ENCODE measurements around the gene ACBD6.

The ACBD6 gene

DNA sequence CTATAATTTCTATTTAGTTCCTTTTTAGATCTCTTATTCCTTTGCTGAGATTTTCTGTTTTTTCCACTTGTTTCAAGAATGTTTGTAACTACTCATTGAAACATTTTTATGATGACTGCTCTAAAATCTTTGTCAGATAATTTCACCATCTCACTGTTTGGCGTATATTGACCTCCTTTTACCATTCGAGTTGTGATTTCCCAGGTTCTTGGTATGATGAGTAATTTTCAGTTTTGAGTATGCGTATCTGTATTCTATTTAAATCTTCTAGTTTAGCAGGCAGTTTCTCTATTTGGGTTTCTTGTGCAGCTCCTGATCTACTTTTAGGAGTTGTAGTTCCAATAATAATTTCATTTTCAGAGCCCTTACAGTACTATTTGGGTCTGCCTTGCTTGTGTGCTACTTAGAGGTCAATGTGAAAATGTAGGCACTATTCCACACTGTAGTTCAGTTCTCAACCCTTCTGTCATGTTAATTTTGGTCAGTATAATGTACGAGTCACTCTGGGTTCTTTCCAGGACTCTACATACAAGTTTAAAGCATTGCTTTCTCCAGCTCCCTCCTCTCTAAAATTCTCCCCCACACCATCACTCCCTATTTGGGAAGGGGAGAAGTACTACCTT, 115.5 kb downstream of the ACBD6 start:
- no peak overlapping the region for H3K27ac ChIP-seq
- TF ChIP-seq, protein P1, sequence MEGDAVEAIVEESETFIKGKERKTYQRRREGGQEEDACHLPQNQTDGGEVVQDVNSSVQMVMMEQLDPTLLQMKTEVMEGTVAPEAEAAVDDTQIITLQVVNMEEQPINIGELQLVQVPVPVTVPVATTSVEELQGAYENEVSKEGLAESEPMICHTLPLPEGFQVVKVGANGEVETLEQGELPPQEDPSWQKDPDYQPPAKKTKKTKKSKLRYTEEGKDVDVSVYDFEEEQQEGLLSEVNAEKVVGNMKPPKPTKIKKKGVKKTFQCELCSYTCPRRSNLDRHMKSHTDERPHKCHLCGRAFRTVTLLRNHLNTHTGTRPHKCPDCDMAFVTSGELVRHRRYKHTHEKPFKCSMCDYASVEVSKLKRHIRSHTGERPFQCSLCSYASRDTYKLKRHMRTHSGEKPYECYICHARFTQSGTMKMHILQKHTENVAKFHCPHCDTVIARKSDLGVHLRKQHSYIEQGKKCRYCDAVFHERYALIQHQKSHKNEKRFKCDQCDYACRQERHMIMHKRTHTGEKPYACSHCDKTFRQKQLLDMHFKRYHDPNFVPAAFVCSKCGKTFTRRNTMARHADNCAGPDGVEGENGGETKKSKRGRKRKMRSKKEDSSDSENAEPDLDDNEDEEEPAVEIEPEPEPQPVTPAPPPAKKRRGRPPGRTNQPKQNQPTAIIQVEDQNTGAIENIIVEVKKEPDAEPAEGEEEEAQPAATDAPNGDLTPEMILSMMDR (IDR thresholded peaks at IDR 0.05; ENCODE audit: low read depth, low read length, missing control alignments) = no peak
- no peaks in the 10 kb centered on the region for H3K27me3 ChIP-seq (replicated peaks)
- in situ Hi-C loops (cut with HindIII; ENCODE audit: low pct_ligation_motif_present, low sequenced_read_pairs) = no loop called here
- H3K36me3 ChIP-seq (replicated peaks) = no peaks in the 10 kb centered on the region
- DNase-seq = no peak
- H3K4me3 ChIP-seq (ENCODE audit: low read depth, low read length) = no peak overlapping the region

DNA sequence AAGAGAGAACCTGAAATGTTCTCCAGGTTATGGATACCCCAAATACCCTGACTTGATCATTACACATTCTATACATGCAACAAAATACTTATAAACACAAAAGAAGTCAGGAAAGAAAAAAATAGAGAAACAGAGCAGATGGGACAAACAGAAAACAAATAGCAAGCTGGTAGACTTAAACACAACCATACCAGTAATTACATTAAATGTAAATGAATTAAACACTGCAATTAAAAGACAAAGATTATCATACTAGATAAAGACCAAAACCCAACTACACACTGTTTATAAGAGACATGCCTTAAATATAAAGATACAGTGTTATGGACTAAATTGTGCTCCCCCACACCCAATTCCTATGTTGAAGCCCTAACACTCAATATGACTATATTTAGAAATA, 117.2 kb downstream of the ACBD6 start:
- no peaks in the 10 kb centered on the region for H3K27me3 ChIP-seq (replicated peaks)
- no peak overlapping the region for H3K27ac ChIP-seq
- DNase-seq = no peak
- TF ChIP-seq, protein P1 (IDR thresholded peaks at IDR 0.05; ENCODE audit: low read depth, low read length, missing control alignments) = no peak
- no peaks in the 10 kb centered on the region for H3K36me3 ChIP-seq (replicated peaks)
- no peak overlapping the region for H3K4me3 ChIP-seq (ENCODE audit: low read depth, low read length)
- in situ Hi-C loops (cut with HindIII; ENCODE audit: low pct_ligation_motif_present, low sequenced_read_pairs) = no loop called here

DNA sequence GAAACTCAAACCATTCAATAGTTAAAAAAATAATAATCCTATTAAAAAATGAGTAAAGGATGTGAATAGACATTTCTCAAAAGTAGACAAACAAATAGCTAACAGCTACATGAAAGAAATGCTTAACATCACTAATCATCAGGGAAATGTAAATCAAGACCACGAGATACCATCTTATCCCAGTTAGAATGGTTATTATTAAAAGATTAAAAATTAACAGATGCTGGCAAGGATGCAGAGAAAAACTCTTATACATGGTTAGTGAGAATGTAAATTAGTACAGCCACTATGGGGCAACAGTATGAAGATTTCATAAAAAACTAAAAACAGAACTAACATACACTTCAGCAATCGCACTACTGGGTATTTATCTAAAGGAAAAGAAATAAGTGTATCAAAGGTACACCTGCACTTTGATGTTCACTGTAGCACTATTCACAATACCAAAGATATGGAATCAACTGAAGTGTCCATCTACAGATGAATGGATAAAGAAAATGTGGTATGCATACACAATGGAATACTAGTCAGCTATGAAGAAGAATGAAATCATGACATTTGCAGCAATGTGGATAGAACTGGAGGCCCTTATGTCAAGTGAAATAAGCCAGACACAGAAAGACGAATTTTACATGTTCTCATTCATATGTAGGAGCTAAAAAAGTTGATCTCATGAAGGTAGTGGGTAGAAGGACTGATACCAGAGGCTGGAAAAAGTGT, 117.9 kb downstream of the ACBD6 start:
- Histone ChIP-seq H3K27ac (no peak overlapping the region), H3K27me3 (replicated peaks) (no peaks in the 10 kb centered on the region), H3K4me3 (ENCODE audit: low read depth, low read length) (no peak overlapping the region), H3K36me3 (replicated peaks) (no peaks in the 10 kb centered on the region)
- in situ Hi-C loops (cut with HindIII; ENCODE audit: low pct_ligation_motif_present, low sequenced_read_pairs) = no loop called here
- no peak for DNase-seq
- TF ChIP-seq, protein P1 (IDR thresholded peaks at IDR 0.05; ENCODE audit: low read depth, low read length, missing control alignments) = no peak

DNA sequence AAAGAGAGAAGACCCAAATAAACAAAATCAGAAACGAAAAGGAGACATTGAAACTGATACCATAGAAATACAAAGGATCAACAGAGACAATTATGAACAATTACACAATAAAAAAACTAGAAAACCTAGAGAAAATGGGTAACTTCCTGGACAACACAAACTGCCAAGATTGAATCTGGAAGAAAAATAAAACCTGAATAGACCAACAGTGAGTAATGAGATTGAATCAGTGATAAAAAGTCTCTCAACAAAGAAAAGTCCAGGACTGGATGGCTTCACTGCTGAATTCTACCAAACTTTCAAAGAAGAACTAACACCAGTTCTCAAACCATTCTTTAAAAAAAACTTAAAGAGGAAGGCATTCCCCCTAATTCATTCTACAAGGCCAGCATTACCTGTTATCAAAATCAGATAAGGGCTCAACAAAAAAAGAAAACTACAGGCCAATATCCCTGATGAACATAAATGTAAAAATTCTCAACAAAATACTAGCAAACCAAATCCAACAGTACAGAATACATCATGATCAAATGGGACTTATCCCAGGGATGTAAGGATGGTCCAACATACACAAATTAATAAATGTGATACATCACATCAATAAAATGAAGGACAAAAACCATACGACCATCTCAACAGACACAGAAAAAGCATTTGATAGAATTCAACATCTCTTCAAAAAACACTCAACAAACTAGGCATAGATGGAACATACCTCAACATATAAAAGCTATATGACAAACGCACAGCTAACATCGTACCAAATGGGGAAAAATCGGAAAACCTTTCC, 119.9 kb downstream of the ACBD6 start:
- no peak overlapping the region for H3K4me3 ChIP-seq (ENCODE audit: low read depth, low read length)
- no peaks in the 10 kb centered on the region for H3K36me3 ChIP-seq (replicated peaks)
- peak overlapping the region; percentile 17 for H3K27ac ChIP-seq
- TF ChIP-seq, protein P1 (IDR thresholded peaks at IDR 0.05; ENCODE audit: low read depth, low read length, missing control alignments) = no peak
- no peaks in the 10 kb centered on the region for H3K27me3 ChIP-seq (replicated peaks)
- DNase-seq = peak; percentile 15
- in situ Hi-C loops (cut with HindIII; ENCODE audit: low pct_ligation_motif_present, low sequenced_read_pairs) = no loop called here

DNA sequence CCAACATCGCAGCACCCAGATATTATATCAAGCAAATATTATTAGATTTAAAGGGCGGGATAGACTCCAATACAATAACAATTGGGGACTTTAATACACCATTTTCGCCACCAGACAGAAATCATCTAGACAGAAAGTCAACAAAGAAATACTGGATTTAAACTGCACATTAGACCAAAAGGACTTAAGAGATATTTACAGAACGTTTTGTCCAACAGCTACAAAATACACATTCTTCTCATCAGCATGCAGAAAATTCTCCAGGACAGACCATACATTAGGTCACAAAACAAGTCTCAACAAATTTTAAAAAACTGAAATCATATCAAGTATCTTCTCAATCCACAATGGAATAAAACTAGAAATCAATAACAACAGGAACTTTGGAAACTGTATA, 121.2 kb downstream of the ACBD6 start:
- H3K27me3 ChIP-seq (replicated peaks) = no peaks in the 10 kb centered on the region
- H3K27ac ChIP-seq = no peak overlapping the region
- H3K36me3 ChIP-seq (replicated peaks) = no peaks in the 10 kb centered on the region
- no peak for DNase-seq
- no peak overlapping the region for H3K4me3 ChIP-seq (ENCODE audit: low read depth, low read length)
- in situ Hi-C loops (cut with HindIII; ENCODE audit: low pct_ligation_motif_present, low sequenced_read_pairs) = no loop called here
- TF ChIP-seq, protein P1 (IDR thresholded peaks at IDR 0.05; ENCODE audit: low read depth, low read length, missing control alignments) = no peak

Data from brain microvascular endothelial cell (primary cell).